Astrocyte (in vitro differentiated cells and primary cell): Measurements from ENCODE around the gene MROH9. TPM values are rescaled to one million over a fixed set of nuclear protein-coding genes. Genes with fewer than 3 reads are reported as not detected.

ENCODE experiments used
- DNase-seq: peaks from one replicate; pipeline ENCODE4 v3.0.0-alpha.2; 2010; ENCODE audit warnings: low read depth
- FAIRE-seq: peaks from 2 replicates; lab custom pipeline; 2011; peaks lifted over from hg19 to GRCh38; lab: Jason Lieb, UNC
- H2AFZ ChIP-seq: 2 replicates; pipeline ENCODE4 v1.6.0; 2012; ENCODE audit warnings: low read depth, low read length, inconsistent platforms
- H3K27ac ChIP-seq: 2 replicates; pipeline ENCODE4 v1.5.1; 2011; ENCODE audit warnings: low read depth, low read length, inconsistent platforms
- H3K27me3 ChIP-seq: 2 replicates; pipeline ENCODE4 v1.6.0; 2011; ENCODE audit warnings: low read length, inconsistent platforms; ENCODE audit not compliant: insufficient read depth
- H3K36me3 ChIP-seq: 2 replicates; pipeline ENCODE4 v1.5.1; 2011; ENCODE audit warnings: low read length, inconsistent platforms; ENCODE audit not compliant: insufficient read depth
- H3K4me1 ChIP-seq: 2 replicates; pipeline ENCODE4 v1.5.1; 2011; ENCODE audit warnings: low read length, inconsistent platforms; ENCODE audit not compliant: insufficient read depth
- H3K4me2 ChIP-seq: 2 replicates; pipeline ENCODE4 v1.6.0; 2012; ENCODE audit warnings: low read length, inconsistent platforms
- H3K4me3 ChIP-seq: 2 replicates; pipeline ENCODE4 v1.5.1; 2011; ENCODE audit warnings: low read depth, mild to moderate bottlenecking, low read length, inconsistent platforms; ENCODE audit not compliant: insufficient read depth
- H3K79me2 ChIP-seq: 2 replicates; pipeline ENCODE4 v1.6.0; 2012; ENCODE audit warnings: mild to moderate bottlenecking, low read length, inconsistent platforms; ENCODE audit not compliant: insufficient read depth
- H3K9ac ChIP-seq: 2 replicates; pipeline ENCODE4 v1.6.0; 2012; ENCODE audit warnings: mild to moderate bottlenecking, low read length, inconsistent platforms
- H3K9me3 ChIP-seq: 2 replicates; pipeline ENCODE4 v1.5.1; 2012; ENCODE audit warnings: low read depth, mild to moderate bottlenecking, low read length, inconsistent platforms; ENCODE audit not compliant: insufficient read depth
- H4K20me1 ChIP-seq: 2 replicates; pipeline ENCODE4 v1.6.0; 2012; ENCODE audit warnings: low read length, inconsistent platforms; ENCODE audit not compliant: insufficient read depth
- H3K27ac Mint-ChIP-seq: one replicate; pipeline ENCODE4 v1.8.0; 2021; ENCODE audit warnings: mild to moderate bottlenecking, mixed read lengths; ENCODE audit not compliant: unreplicated experiment
- H3K27me3 Mint-ChIP-seq: one replicate; pipeline ENCODE4 v1.8.0; 2021; ENCODE audit warnings: low read depth, mixed read lengths; ENCODE audit not compliant: unreplicated experiment
- H3K36me3 Mint-ChIP-seq: one replicate; pipeline ENCODE4 v1.8.0; 2021; ENCODE audit warnings: low read depth, mixed read lengths; ENCODE audit not compliant: unreplicated experiment
- H3K4me1 Mint-ChIP-seq: one replicate; pipeline ENCODE4 v1.8.0; 2021; ENCODE audit warnings: low read depth, mixed read lengths; ENCODE audit not compliant: unreplicated experiment
- H3K4me3 Mint-ChIP-seq: one replicate; pipeline ENCODE4 v1.8.0; 2021; ENCODE audit warnings: mild to moderate bottlenecking, moderate library complexity, mixed read lengths; ENCODE audit not compliant: unreplicated experiment
- H3K9me3 Mint-ChIP-seq: one replicate; pipeline ENCODE4 v1.8.0; 2021; ENCODE audit warnings: mild to moderate bottlenecking, mixed read lengths; ENCODE audit not compliant: unreplicated experiment
- CTCF ChIP-seq: IDR thresholded peaks from 2 replicates; pipeline ENCODE4 v1.5.1; 2011; ENCODE audit warnings: low read depth, mild to moderate bottlenecking, inconsistent platforms, low read length, moderate library complexity; ENCODE audit not compliant: insufficient read depth
- EZH2 ChIP-seq: IDR thresholded peaks from 2 replicates; pipeline ENCODE4 v1.6.1; 2012; ENCODE audit warnings: mild to moderate bottlenecking, low read length, inconsistent platforms; ENCODE audit not compliant: insufficient read depth
- total RNA-seq: library from RNA; stranded (reverse); gene quantifications from 2 replicates; pipeline ENCODE4 v1.2.1, GENCODE V29; 2021

Gene MROH9
- total RNA-seq, 1 donor from 2014 or later, result not detected

GRCh38 chr1:171055966-171056643 is 120.8 kb downstream of the MROH9 start:
- FAIRE-seq (no peak), DNase-seq (no peak)
- Histone ChIP-seq H3K4me1 (no peaks in the 10 kb centered on the region), H3K27me3 (no peaks in the 10 kb centered on the region), H3K27ac (no peak overlapping the region), H3K9ac (no peak overlapping the region), H3K4me2 (no peak overlapping the region), H3K4me3 (no peak overlapping the region), H3K9me3 (no peaks in the 10 kb centered on the region), H3K79me2 (no peaks in the 10 kb centered on the region), H2AFZ (no peak overlapping the region), H3K36me3 (no peaks in the 10 kb centered on the region), H4K20me1 (no peaks in the 10 kb centered on the region)
- TF ChIP-seq CTCF (no peak), EZH2 (no peak)
- Mint-ChIP-seq H3K4me3 (no peak overlapping the region), H3K27me3 (no peaks in the 10 kb centered on the region), H3K27ac (no peak overlapping the region), H3K36me3 (no peaks in the 10 kb centered on the region), H3K9me3 (peaks cover 2% of the 10 kb centered on the region), H3K4me1 (no peaks in the 10 kb centered on the region)

GRCh38 chr1:171061425-171062143 is 126.2 kb downstream of the MROH9 start:
- no peaks in the 10 kb centered on the region for H3K9me3 Mint-ChIP-seq
- no peak overlapping the region for H3K4me3 Mint-ChIP-seq
- Histone ChIP-seq H2AFZ (no peak overlapping the region), H3K4me2 (no peak overlapping the region), H3K4me1 (no peaks in the 10 kb centered on the region), H3K27ac (no peak overlapping the region), H4K20me1 (no peaks in the 10 kb centered on the region), H3K36me3 (no peaks in the 10 kb centered on the region), H3K9ac (no peak overlapping the region), H3K4me3 (no peak overlapping the region), H3K9me3 (no peaks in the 10 kb centered on the region), H3K27me3 (no peaks in the 10 kb centered on the region), H3K79me2 (no peaks in the 10 kb centered on the region)
- FAIRE-seq, result no peak
- TF ChIP-seq CTCF, result no peak
- TF ChIP-seq EZH2, result no peak
- H3K36me3 Mint-ChIP-seq, result no peaks in the 10 kb centered on the region
- H3K27me3 Mint-ChIP-seq, result peaks cover 3% of the 10 kb centered on the region
- DNase-seq, result no peak
- H3K27ac Mint-ChIP-seq, result no peak overlapping the region
- H3K4me1 Mint-ChIP-seq, result no peaks in the 10 kb centered on the region

- H3K9me3 ChIP-seq, result no peaks in the 10 kb centered on the region
- no peak overlapping the region for H3K27ac ChIP-seq
- Mint-ChIP-seq H3K36me3 (no peaks in the 10 kb centered on the region), H3K4me3 (no peak overlapping the region), H3K9me3 (no peaks in the 10 kb centered on the region), H3K27ac (no peak overlapping the region), H3K4me1 (no peaks in the 10 kb centered on the region), H3K27me3 (peaks cover 3% of the 10 kb centered on the region)
- H3K4me2 ChIP-seq, result no peak overlapping the region
- FAIRE-seq (no peak), DNase-seq (no peak)
- H2AFZ ChIP-seq, result no peak overlapping the region
- no peak overlapping the region for H3K4me3 ChIP-seq
- H3K27me3 ChIP-seq, result no peaks in the 10 kb centered on the region
- no peak for TF ChIP-seq CTCF
- TF ChIP-seq EZH2, result no peak
- H3K36me3 ChIP-seq, result no peaks in the 10 kb centered on the region
- no peaks in the 10 kb centered on the region for H3K79me2 ChIP-seq
- no peaks in the 10 kb centered on the region for H3K4me1 ChIP-seq
- H4K20me1 ChIP-seq, result no peaks in the 10 kb centered on the region
- no peak overlapping the region for H3K9ac ChIP-seq
Measured at GRCh38 chr1:171062902-171063301, 127.6 kb downstream of the MROH9 start.
